Thymus (tissue), 11 donors: ENCODE measurements around the gene PPP1R26. TPM values are rescaled to one million over a fixed set of nuclear protein-coding genes. Genes with fewer than 3 reads are reported as not detected.
"Not testable (repeated sequence)": the region's sequence is repeated elsewhere in the genome, so short reads cannot be mapped to it uniquely, and the experiment has no call there.

Experiments used
- DNase-seq, 9 donors: peaks; one replicate each; pipeline ENCODE4 v3.0.0-alpha.2; 2013; ENCODE audit warnings: low spot score in 9 of 9, low read depth in 6 of 9, missing footprints in 1 of 9
- H3K27ac ChIP-seq, 2 donors: one replicate each; pipeline ENCODE4 v1.5.1; 2013; ENCODE audit warnings: control low read depth in 1 of 2, low read depth in 1 of 2, low read length in 1 of 2, mild to moderate bottlenecking in 1 of 2, moderate library complexity in 1 of 2
- H3K27me3 ChIP-seq, 2 donors: one replicate each; pipeline ENCODE4 v1.5.1; 2013; ENCODE audit warnings: low read length in 1 of 2; ENCODE audit not compliant: control insufficient read depth in 2 of 2, insufficient read depth in 1 of 2
- H3K36me3 ChIP-seq, 2 donors: one replicate each; pipeline ENCODE4 v1.5.1; 2013; ENCODE audit warnings: low read length in 1 of 2, mild to moderate bottlenecking in 1 of 2, moderate library complexity in 1 of 2; ENCODE audit not compliant: control insufficient read depth in 2 of 2, insufficient read depth in 2 of 2
- H3K4me1 ChIP-seq, 2 donors: one replicate each; pipeline ENCODE4 v1.5.1; 2013; ENCODE audit warnings: low read length in 2 of 2; ENCODE audit not compliant: control insufficient read depth in 2 of 2, insufficient read depth in 2 of 2
- H3K4me3 ChIP-seq, 2 donors: one replicate each; pipeline ENCODE4 v1.5.1; 2013; ENCODE audit warnings: low read length in 2 of 2, control low read depth in 1 of 2, mild to moderate bottlenecking in 1 of 2
- H3K9me3 ChIP-seq, 2 donors: one replicate each; pipeline ENCODE4 v1.5.1; 2013; ENCODE audit warnings: low read length in 1 of 2, mild to moderate bottlenecking in 1 of 2; ENCODE audit not compliant: control insufficient read depth in 2 of 2, insufficient read depth in 1 of 2
- WGBS: extraction: QIAGEN DNeasy Blood & Tissue Kit; methylation state at CpG from one replicate; pipeline ENCODE4 v1.1.7; 2013; 5-methylcytosine and 5-hydroxymethylcytosine counted together
- polyA plus RNA-seq: library from polyadenylated mRNA; stranded (reverse); fragments of 200-250 nt; gene quantifications from one replicate; pipeline ENCODE4 v1.2.3, GENCODE V29; 2013
- total RNA-seq: library from RNA; stranded (reverse); fragments of 120-200 nt; gene quantifications from one replicate; pipeline ENCODE4 v1.2.4, GENCODE V29; 2013
- donor health status: healthy.

The PPP1R26 gene
- total and polyA plus RNA-seq, 2 donors: 3.3 to 4.1 TPM

DNA sequence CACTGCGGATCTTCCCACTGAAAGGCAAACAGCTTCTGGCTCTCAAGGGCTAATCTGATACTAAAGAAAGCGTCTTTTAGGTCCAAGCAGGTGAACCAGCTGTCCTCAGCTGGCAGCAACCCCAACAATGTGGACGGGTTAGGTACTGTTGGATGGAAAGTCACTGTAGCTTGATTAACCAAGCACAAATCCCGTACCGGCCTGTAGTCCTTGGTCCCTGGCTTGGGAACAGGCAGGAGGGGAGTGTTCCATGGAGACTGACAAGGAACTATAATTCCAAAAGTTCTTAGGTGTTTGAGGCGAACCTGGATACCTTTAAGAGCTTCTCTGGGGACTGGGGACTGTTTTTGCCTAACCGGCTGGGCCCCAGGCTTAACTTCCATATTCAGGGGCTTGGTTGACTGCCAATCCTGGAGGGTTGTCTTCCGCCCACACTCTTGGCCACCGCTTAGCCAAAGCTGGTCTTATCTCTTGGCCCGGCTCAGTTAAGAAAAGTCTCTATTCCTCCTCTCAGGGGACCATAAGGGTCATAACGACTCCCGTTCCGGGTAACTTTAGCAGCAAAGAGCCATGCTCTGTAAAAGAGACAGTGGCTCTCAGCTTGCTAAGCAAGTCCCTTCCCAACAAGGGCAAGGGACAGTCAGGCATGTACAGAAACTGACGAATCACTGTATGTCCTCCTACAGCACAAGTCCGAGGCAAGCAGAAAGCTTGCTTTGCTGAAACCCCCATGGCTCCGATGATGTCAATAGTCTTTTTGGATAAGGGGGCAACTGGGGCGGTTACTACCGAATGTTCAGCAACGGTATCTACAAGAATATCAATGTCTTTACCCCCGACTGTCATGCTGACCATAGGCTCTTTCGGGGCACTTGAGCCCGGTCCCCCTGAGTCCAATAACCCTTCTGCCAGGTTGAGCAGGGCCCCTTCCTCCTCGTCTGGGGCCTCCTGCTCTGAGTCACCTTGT lies 38.2 kb upstream of the PPP1R26 start:
- not testable (repeated sequence) for H3K27ac ChIP-seq

DNA sequence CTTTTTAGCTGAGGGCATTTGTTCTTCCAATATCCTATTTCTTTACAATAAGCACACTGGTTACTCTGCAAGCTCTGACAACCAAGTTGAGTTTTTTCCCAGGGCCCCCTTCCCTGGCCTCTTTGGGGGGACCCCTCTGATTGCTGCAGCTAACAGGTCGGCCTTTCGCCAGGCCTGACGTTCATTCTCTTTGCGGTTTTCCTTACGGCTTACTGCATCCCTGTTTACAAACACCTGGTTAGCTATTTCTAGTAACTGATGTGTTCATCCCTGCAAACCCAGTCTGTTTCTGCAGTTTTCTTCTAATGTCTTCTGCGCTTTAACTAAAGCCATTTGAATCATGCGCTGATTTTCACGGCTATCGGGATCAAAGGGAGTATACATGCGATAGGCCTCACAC lies 37.5 kb upstream of the PPP1R26 start:
- Histone ChIP-seq H3K4me1 (no peaks in the 10 kb centered on the region), H3K27me3 (no peaks in the 10 kb centered on the region), H3K9me3 (no peaks in the 10 kb centered on the region), H3K36me3 (no peaks in the 10 kb centered on the region), H3K27ac (no peak overlapping the region), H3K4me3 (no peak overlapping the region)
- no peak for DNase-seq
- 90% methylated on average over 10 of the region's 10 CpGs for WGBS

More for the DNA sequence above, 38.2 kb upstream of the PPP1R26 start:
- WGBS: 79% methylated on average over 23 of the region's 23 CpGs
- not testable (repeated sequence) for H3K36me3 ChIP-seq, DNase-seq, H3K4me1 ChIP-seq, H3K27me3 ChIP-seq, H3K4me3 ChIP-seq, H3K9me3 ChIP-seq

DNA sequence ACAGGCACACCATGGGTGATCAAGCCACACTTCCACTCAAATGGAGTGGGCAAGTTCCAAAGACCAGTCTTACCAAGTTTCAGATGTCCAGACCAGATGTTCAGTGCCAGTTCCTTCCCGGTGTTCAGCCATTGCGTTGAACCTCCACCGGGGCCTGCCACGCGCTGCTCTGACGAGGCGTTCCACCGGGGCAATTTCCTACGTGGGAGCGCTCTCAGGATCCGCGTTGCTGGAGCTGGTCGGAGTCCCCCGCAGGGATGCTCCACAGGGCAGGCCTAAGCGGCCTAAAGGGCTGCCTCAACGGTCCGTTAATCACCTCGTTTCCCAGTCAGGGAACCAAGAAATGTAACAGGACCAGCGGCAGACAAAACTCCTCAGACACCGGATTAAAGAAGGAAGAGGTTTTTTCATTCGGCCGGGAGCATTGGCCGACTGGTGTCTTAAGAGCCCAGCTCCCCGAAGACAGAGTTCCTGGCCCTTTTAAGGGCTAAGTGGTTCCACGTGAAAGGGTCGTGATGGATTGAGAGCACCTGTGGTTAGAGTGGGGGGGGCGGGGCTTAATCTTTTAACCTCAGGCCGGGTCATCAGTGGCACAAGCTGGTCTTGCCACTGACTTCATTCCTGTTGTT lies 35.7 kb upstream of the PPP1R26 start:
- H3K4me1 ChIP-seq: no peaks in the 10 kb centered on the region
- no peak for DNase-seq
- no peak overlapping the region for H3K27ac ChIP-seq
- no peaks in the 10 kb centered on the region for H3K36me3 ChIP-seq
- no peaks in the 10 kb centered on the region for H3K27me3 ChIP-seq
- 86% methylated on average over 28 of the region's 28 CpGs for WGBS
- no peak overlapping the region for H3K4me3 ChIP-seq
- no peaks in the 10 kb centered on the region for H3K9me3 ChIP-seq

DNA sequence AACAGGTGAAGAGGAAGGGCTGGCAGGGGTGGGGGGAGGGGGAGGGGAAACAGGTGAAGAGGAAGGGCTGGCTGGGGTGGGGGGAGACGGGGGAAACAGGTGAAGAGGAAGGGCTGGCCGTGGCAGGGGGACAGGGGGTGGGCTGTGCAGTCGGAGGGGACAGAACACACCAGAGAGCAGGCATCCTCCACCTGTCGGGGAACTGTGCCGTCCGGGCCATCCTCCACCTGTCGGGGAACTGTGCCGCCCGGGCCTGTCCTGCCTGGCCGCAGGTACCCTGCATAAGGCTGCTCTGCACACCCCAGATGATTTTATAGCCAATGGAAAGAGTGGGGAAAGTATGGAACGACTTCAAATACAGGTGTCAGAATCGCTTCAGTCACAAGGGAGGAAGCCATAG lies 32.5 kb upstream of the PPP1R26 start:
- no peak for DNase-seq
- Histone ChIP-seq H3K27ac (no peak overlapping the region), H3K4me3 (no peak overlapping the region), H3K4me1 (no peaks in the 10 kb centered on the region), H3K27me3 (no peaks in the 10 kb centered on the region), H3K9me3 (no peaks in the 10 kb centered on the region), H3K36me3 (no peaks in the 10 kb centered on the region)
- 78% methylated on average over 12 of the region's 12 CpGs for WGBS

DNA sequence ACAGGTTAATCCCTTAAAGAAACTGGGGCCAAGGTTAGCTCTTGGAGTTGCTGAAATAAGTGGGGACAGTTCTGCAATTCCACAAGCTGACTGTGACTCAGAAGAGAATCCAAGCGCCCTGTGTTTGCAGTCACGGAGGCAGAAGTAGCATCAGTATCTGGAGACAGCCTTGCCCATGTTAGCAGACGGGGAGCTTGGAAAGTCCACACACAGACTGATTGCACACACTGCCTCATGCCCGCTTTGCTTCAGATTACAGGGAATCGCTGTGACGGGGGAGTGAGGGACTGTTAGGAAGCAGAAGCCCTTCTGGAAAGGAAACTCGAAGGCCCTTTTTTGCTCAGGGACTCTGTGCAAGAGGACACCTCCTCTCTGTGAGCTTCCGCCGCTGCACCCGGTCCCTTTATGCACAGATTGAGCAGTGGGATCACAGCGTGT lies 30.9 kb upstream of the PPP1R26 start:
- 73% methylated on average over 11 of the region's 11 CpGs for WGBS
- H3K9me3 ChIP-seq: no peaks in the 10 kb centered on the region
- H3K4me3 ChIP-seq: no peak overlapping the region
- no peak for DNase-seq
- H3K36me3 ChIP-seq: no peaks in the 10 kb centered on the region
- no peak overlapping the region for H3K27ac ChIP-seq
- H3K27me3 ChIP-seq: no peaks in the 10 kb centered on the region
- no peaks in the 10 kb centered on the region for H3K4me1 ChIP-seq

DNA sequence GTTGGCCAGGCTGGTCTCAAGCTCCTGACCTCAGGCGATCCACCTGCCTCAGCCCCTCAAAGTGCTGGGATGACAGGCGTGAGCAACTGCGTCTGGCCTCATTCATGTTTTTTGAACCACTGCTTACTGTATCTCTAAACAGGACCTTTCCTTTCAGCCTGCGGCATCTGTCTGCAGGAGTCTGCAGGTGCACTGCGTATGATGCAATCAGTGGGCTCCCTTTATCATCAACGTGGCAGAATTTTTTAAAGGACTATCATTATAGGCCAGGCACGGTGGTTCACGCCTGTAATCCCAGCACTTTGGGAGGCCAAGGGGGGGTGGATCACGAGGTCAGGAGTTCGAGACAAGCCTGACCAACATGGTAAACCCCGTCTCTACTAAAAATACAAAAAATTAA lies 30.1 kb upstream of the PPP1R26 start:
- H3K27ac ChIP-seq, H3K4me3 ChIP-seq, H3K36me3 ChIP-seq, H3K4me1 ChIP-seq, H3K9me3 ChIP-seq, H3K27me3 ChIP-seq, DNase-seq: not testable (repeated sequence)
- WGBS: 90% methylated on average over 11 of the region's 11 CpGs

DNA sequence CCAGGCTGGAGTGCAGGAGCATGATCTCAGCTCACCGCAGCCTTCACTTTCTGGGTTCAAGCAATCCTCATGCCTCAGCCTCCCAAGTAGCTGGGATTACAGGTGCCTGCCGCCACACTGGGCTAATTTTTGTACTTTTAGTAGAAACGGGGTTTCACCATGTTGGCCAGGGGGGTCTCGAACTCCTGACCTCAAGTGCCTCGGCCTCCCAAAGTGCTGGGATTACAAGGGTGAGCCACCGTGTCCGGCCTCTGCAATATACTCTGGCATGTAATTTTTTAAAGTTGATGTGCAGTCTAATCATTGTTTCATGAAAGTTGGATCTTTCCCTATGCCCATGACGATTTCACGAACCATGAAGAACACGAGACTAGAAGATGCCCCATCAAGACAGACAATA lies 28.6 kb upstream of the PPP1R26 start:
- H3K4me1 ChIP-seq: no peaks in the 10 kb centered on the region
- H3K27ac ChIP-seq: no peak overlapping the region
- H3K27me3 ChIP-seq: no peaks in the 10 kb centered on the region
- H3K36me3 ChIP-seq: no peaks in the 10 kb centered on the region
- H3K4me3 ChIP-seq: no peak overlapping the region
- WGBS: 97% methylated on average over 10 of the region's 10 CpGs
- no peaks in the 10 kb centered on the region for H3K9me3 ChIP-seq
- no peak for DNase-seq

DNA sequence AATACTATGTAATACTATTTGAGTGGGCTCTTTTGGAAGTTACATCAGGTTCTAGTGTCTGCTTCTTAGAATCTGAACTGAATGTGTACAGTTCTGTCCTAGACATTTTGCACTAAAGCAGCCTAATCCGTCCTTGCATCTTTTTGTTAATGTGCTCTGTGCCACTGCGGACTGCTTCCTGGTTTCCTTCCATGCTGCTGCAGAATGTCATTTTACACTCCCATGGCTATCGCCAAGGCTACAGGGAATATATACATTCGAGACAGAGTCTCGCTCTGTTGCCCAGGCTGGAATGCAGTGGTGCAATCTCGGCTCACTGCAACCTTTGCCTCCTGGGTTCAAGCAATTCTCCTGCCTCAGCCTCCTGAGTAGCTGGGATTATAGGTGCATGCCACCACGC lies 27.7 kb upstream of the PPP1R26 start:
- not testable (repeated sequence) for H3K27me3 ChIP-seq, H3K27ac ChIP-seq
- WGBS: 87% methylated on average over 7 of the region's 7 CpGs

DNA sequence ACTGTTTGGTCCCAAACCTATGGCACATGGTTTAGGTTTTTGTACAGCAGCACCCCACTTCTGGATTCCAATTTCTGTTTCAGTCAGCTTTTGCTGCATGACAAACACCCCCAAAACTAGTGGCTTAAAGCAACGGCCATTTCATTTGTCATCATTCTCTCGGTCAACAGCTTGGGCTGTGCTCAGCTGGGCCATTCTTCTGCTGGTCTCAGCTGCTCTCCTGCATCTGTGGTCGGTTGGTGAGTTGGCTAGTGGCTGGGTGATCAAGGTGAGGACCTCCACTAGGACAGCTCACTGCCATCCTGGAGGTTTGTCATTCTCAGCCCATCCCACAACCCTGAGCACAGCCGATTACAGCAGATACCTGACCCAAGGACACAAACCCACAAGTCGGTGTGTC lies 24.8 kb upstream of the PPP1R26 start:
- Histone ChIP-seq H3K4me3 (no peak overlapping the region), H3K27me3 (peaks cover 0 to 5% of the 10 kb centered on the region in 2 donors), H3K9me3 (no peaks in the 10 kb centered on the region), H3K36me3 (no peaks in the 10 kb centered on the region), H3K27ac (no peak overlapping the region), H3K4me1 (no peaks in the 10 kb centered on the region)
- no peak for DNase-seq
- WGBS: 94% methylated on average over 5 of the region's 5 CpGs

More for the DNA sequence above, 27.7 kb upstream of the PPP1R26 start:
- not testable (repeated sequence) for H3K4me1 ChIP-seq, H3K9me3 ChIP-seq, H3K36me3 ChIP-seq, DNase-seq, H3K4me3 ChIP-seq
